Fibroblast of lung (primary cell): ENCODE data around the gene IGSF22. TPM values are rescaled to one million over a fixed set of nuclear protein-coding genes. Genes with fewer than 3 reads are reported as not detected.

Source experiments
- DNase-seq, 2 donors: peaks; one replicate each; pipeline versions ENCODE4 v3.0.0 to v3.0.0-alpha.2; 2010; ENCODE audit warnings: low read depth in 2 of 2
- H2AFZ ChIP-seq: 2 replicates; pipeline ENCODE4 v1.5.1; 2012; ENCODE audit warnings: low read length, control low read depth, inconsistent platforms
- H3K27ac ChIP-seq: 2 replicates; pipeline ENCODE4 v1.5.1; 2011; ENCODE audit warnings: low read length, control low read depth; ENCODE audit not compliant: insufficient read depth
- H3K27me3 ChIP-seq: 2 replicates; pipeline ENCODE4 v1.5.1; 2011; ENCODE audit warnings: mild to moderate bottlenecking, low read length; ENCODE audit not compliant: control insufficient read depth, insufficient read depth
- H3K36me3 ChIP-seq: 2 replicates; pipeline ENCODE4 v1.5.1; 2011; ENCODE audit warnings: low read length; ENCODE audit not compliant: control insufficient read depth, insufficient read depth
- H3K4me1 ChIP-seq: 2 replicates; pipeline ENCODE4 v1.5.1; 2011; ENCODE audit warnings: low read length; ENCODE audit not compliant: control insufficient read depth, insufficient read depth; ENCODE audit errors: extremely low read depth
- H3K4me2 ChIP-seq: 2 replicates; pipeline ENCODE4 v1.5.1; 2011; ENCODE audit warnings: low read length, control low read depth; ENCODE audit not compliant: insufficient read depth; ENCODE audit errors: extremely low read depth
- H3K4me3 ChIP-seq, 4 experiments: fragments of 200-600 bp in 1 of 4; sonication (generic) in 1 of 4; replicated peaks in 1 of 4; 2 replicates each; pipeline ENCODE4 v1.5.1; 2011 to 2016; ENCODE audit warnings: low read length in 4 of 4, low read depth in 3 of 4, mild to moderate bottlenecking in 3 of 4, control low read depth in 2 of 4, inconsistent platforms in 1 of 4, mixed read lengths in 1 of 4; ENCODE audit not compliant: insufficient read depth in 1 of 4; ENCODE audit errors: control extremely low read depth in 1 of 4
- H3K79me2 ChIP-seq: 2 replicates; pipeline ENCODE4 v1.5.1; 2012; ENCODE audit warnings: mild to moderate bottlenecking, low read length, inconsistent platforms; ENCODE audit not compliant: control insufficient read depth, insufficient read depth
- H3K9ac ChIP-seq: 2 replicates; pipeline ENCODE4 v1.5.1; 2011; ENCODE audit warnings: mild to moderate bottlenecking, low read length, control low read depth; ENCODE audit not compliant: insufficient read depth
- H3K9me3 ChIP-seq: 2 replicates; pipeline ENCODE4 v1.5.1; 2012; ENCODE audit warnings: low read depth, low read length; ENCODE audit not compliant: control insufficient read depth, insufficient read depth
- H4K20me1 ChIP-seq: 2 replicates; pipeline ENCODE4 v1.5.1; 2011; ENCODE audit warnings: low read length; ENCODE audit not compliant: control insufficient read depth, insufficient read depth; ENCODE audit errors: extremely low read depth
- EZH2 ChIP-seq: IDR thresholded peaks from 2 replicates; pipeline ENCODE4 v1.5.1; 2012; ENCODE audit warnings: low read length, control low read depth, mild to moderate bottlenecking; ENCODE audit errors: missing control alignments
- polyA plus RNA-seq, 2 donors: library from polyadenylated mRNA; depleted of rRNA in 1 of 2; stranded (reverse) in 1 of 2; unstranded in 1 of 2; fragments of >200 nt; gene quantifications; 2 replicates each; pipeline ENCODE4 v1.2.1, GENCODE V29; 2011 to 2012; ENCODE audit warnings: missing spikeins in 1 of 2
- total RNA-seq: library from RNA; depleted of rRNA; stranded (reverse); fragments of >200 nt; gene quantifications from 2 replicates; pipeline ENCODE4 v1.2.1, GENCODE V29; 2014
- TF ChIP-seq, protein P1 (sequence below), 2 donors: IDR thresholded peaks in 1 of 2; conservative IDR thresholded peaks in 1 of 2; 1 replicate in 1 of 2; 2 replicates in 1 of 2; pipeline ENCODE4 v1.5.1; 2011 to 2012; ENCODE audit warnings: low read length in 2 of 2, control low read depth in 1 of 2, inconsistent platforms in 1 of 2, low read depth in 1 of 2, mild to moderate bottlenecking in 1 of 2

IGSF22 gene
- total and polyA plus RNA-seq, 2 donors (not counting 1 experiment from before 2014, with no cell fraction given), result under 0.01 TPM; not detected in 1

DNA sequence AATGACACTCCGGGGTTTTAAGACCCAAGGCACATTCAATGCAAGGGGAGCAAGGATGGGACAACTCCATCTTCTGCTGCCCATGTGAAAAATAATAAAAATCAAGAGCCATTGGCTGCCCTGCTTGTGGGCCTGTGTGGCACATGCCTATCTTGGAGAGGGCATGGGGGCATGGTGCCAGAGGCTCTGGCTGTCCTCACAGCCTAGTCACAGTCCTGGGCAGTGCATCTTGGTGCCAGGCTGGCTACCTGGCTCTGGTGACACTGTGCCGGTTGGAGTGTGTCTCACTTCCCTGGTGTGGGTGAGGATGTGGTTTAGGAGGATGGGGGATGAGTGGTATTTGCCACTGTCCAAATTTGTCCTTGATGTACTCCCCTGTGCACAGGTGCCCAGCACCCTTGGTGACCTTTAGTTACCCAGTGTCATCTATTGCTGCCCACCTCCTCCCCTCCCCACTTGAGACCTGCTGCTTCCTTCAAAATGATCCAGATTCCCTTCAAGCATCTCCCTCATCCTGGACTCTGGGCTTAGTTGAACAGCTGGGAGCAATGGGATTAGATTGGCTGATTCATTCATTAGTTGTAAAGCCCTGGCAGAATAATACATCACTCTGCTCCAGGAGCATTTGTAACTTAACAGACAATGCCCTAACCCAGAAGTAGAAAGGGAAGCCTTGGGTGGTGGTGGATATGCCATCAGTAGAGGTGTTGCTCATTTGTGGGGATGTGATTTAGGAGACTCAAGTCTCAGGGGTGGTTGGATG is 22.8 kb downstream of the IGSF22 start:
- no peak overlapping the region for H3K27ac ChIP-seq
- DNase-seq, result no peak
- peaks cover 28% of the 10 kb centered on the region for H3K27me3 ChIP-seq
- H3K4me2 ChIP-seq, result no peak overlapping the region
- H3K79me2 ChIP-seq, result no peaks in the 10 kb centered on the region
- no peak for TF ChIP-seq EZH2
- TF ChIP-seq, protein P1, sequence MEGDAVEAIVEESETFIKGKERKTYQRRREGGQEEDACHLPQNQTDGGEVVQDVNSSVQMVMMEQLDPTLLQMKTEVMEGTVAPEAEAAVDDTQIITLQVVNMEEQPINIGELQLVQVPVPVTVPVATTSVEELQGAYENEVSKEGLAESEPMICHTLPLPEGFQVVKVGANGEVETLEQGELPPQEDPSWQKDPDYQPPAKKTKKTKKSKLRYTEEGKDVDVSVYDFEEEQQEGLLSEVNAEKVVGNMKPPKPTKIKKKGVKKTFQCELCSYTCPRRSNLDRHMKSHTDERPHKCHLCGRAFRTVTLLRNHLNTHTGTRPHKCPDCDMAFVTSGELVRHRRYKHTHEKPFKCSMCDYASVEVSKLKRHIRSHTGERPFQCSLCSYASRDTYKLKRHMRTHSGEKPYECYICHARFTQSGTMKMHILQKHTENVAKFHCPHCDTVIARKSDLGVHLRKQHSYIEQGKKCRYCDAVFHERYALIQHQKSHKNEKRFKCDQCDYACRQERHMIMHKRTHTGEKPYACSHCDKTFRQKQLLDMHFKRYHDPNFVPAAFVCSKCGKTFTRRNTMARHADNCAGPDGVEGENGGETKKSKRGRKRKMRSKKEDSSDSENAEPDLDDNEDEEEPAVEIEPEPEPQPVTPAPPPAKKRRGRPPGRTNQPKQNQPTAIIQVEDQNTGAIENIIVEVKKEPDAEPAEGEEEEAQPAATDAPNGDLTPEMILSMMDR (conservative IDR thresholded peaks at IDR 0.05 in 1 of 2, IDR thresholded peaks at IDR 0.05 in 1 of 2; ENCODE audit: low read depth in 1 of 2, low read length in 2 of 2), result no peak
- H3K4me3 ChIP-seq, result no peak overlapping the region
- no peaks in the 10 kb centered on the region for H3K9me3 ChIP-seq
- no peaks in the 10 kb centered on the region for H4K20me1 ChIP-seq
- H3K36me3 ChIP-seq, result no peaks in the 10 kb centered on the region
- no peaks in the 10 kb centered on the region for H3K4me1 ChIP-seq
- H3K9ac ChIP-seq, result no peak overlapping the region
- no peak overlapping the region for H2AFZ ChIP-seq

DNA sequence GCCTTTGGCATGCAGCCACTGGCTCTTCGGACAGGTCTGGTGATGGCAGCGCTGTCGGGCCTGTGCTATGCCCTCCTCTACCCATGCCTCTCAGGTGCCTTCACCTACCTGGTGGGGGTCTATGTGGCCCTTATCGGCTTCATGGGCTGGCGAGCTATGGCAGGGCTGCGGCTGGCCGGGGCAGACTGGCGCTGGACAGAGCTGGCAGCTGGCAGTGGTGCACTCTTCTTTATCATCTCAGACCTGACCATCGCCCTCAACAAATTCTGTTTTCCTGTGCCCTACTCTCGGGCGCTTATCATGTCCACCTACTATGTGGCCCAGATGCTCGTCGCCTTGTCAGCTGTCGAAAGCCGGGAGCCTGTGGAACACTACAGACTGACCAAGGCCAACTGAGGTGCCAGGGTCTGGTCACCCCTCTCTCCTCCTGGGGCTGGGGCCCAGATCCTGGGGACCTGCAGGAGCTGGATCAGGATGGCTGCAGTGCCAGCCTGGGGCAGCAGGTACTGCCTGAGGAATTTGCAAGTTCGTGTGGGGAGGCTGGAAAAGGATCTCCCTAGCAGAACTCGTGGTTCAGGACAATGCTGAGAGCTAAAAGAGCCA is 24.3 kb downstream of the IGSF22 start:
- no peaks in the 10 kb centered on the region for H3K9me3 ChIP-seq
- H3K27ac ChIP-seq, result no peak overlapping the region
- no peaks in the 10 kb centered on the region for H3K79me2 ChIP-seq
- no peaks in the 10 kb centered on the region for H3K4me1 ChIP-seq
- no peaks in the 10 kb centered on the region for H4K20me1 ChIP-seq
- H3K9ac ChIP-seq, result no peak overlapping the region
- H3K27me3 ChIP-seq, result peaks cover 22% of the 10 kb centered on the region
- TF ChIP-seq EZH2, result no peak
- TF ChIP-seq, protein P1 (conservative IDR thresholded peaks at IDR 0.05 in 1 of 2, IDR thresholded peaks at IDR 0.05 in 1 of 2; ENCODE audit: low read depth in 1 of 2, low read length in 2 of 2), result no peak
- no peak overlapping the region for H3K4me2 ChIP-seq
- H2AFZ ChIP-seq, result no peak overlapping the region
- no peaks in the 10 kb centered on the region for H3K36me3 ChIP-seq
- no peak overlapping the region for H3K4me3 ChIP-seq
- no peak for DNase-seq

DNA sequence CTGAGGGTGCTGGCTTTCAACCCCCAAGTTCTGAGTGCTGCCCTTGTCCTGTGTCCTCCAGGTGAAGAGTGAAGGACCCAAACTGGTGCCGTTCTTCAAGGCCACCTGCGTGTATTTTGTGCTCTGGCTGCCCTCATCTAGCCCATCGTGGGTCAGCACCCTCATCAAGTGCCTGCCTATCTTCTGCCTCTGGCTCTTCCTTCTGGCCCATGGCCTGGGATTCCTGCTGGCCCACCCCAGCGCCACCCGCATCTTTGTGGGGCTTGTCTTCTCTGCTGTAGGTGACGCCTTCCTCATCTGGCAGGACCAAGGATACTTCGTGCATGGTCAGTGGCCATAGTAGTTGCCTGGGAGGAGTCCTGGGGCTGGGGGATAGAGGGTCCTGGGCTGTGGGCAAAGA is 25.1 kb downstream of the IGSF22 start:
- H4K20me1 ChIP-seq, result no peaks in the 10 kb centered on the region
- no peaks in the 10 kb centered on the region for H3K9me3 ChIP-seq
- H2AFZ ChIP-seq, result no peak overlapping the region
- H3K36me3 ChIP-seq, result no peaks in the 10 kb centered on the region
- no peak overlapping the region for H3K9ac ChIP-seq
- DNase-seq, result no peak
- TF ChIP-seq, protein P1 (conservative IDR thresholded peaks at IDR 0.05 in 1 of 2, IDR thresholded peaks at IDR 0.05 in 1 of 2; ENCODE audit: low read depth in 1 of 2, low read length in 2 of 2), result no peak
- no peak for TF ChIP-seq EZH2
- no peaks in the 10 kb centered on the region for H3K79me2 ChIP-seq
- peaks cover 21% of the 10 kb centered on the region for H3K27me3 ChIP-seq
- H3K4me2 ChIP-seq, result no peak overlapping the region
- no peak overlapping the region for H3K27ac ChIP-seq
- H3K4me1 ChIP-seq, result no peaks in the 10 kb centered on the region
- no peak overlapping the region for H3K4me3 ChIP-seq
